Endodermal cell (in vitro differentiated cells): ENCODE data around the gene MYH6. TPM values are rescaled to one million over a fixed set of nuclear protein-coding genes. Genes with fewer than 3 reads are reported as not detected.

Experiments
- DNase-seq: peaks from one replicate; pipeline ENCODE4 v3.0.0-alpha.2; 2017
- H3K27ac ChIP-seq: 2 replicates; pipeline ENCODE4 v1.5.1; 2013; ENCODE audit warnings: mild to moderate bottlenecking, low read depth, low read length, moderate library complexity
- H3K27me3 ChIP-seq: 2 replicates; pipeline ENCODE4 v1.6.1; 2013; ENCODE audit warnings: mild to moderate bottlenecking, low read length, moderate library complexity; ENCODE audit not compliant: insufficient read depth, control insufficient read depth, poor library complexity, severe bottlenecking
- H3K36me3 ChIP-seq: 2 replicates; pipeline ENCODE4 v1.7.0; 2013; ENCODE audit warnings: mild to moderate bottlenecking, low read length, moderate library complexity; ENCODE audit not compliant: control insufficient read depth, insufficient read depth
- H3K4me1 ChIP-seq: one replicate; pipeline ENCODE4 v1.7.0; 2013; ENCODE audit warnings: low read length; ENCODE audit not compliant: control insufficient read depth, insufficient read depth
- H3K4me3 ChIP-seq: 2 replicates; pipeline ENCODE4 v1.5.1; 2013; ENCODE audit warnings: mild to moderate bottlenecking, low read length, moderate library complexity
- H3K9ac ChIP-seq: 2 replicates; pipeline ENCODE4 v1.6.1; 2013; ENCODE audit warnings: mild to moderate bottlenecking, low read length, moderate library complexity; ENCODE audit not compliant: poor library complexity, severe bottlenecking; ENCODE audit errors: extremely low read depth
- H3K9me3 ChIP-seq: 2 replicates; pipeline ENCODE4 v1.6.1; 2013; ENCODE audit warnings: mild to moderate bottlenecking, low read length, moderate library complexity; ENCODE audit not compliant: control insufficient read depth
- H3K27ac Mint-ChIP-seq: 2 replicates; pipeline ENCODE4 v1.8.0; 2020; ENCODE audit warnings: mixed read lengths
- H3K27me3 Mint-ChIP-seq: 2 replicates; pipeline ENCODE4 v1.8.0; 2021; ENCODE audit warnings: mild to moderate bottlenecking, mixed read lengths; ENCODE audit not compliant: insufficient read depth
- H3K36me3 Mint-ChIP-seq: 2 replicates; pipeline ENCODE4 v1.8.0; 2020; ENCODE audit warnings: low read depth, mixed read lengths
- H3K4me1 Mint-ChIP-seq: 2 replicates; pipeline ENCODE4 v1.8.0; 2020; ENCODE audit warnings: mixed read lengths
- H3K4me3 Mint-ChIP-seq: 2 replicates; pipeline ENCODE4 v1.8.0; 2020; ENCODE audit warnings: mild to moderate bottlenecking, moderate library complexity, mixed read lengths
- H3K9me3 Mint-ChIP-seq: 2 replicates; pipeline ENCODE4 v1.8.0; 2020; ENCODE audit warnings: mild to moderate bottlenecking, mixed read lengths
- WGBS, 2 experiments: methylation state at CpG; one replicate each; pipeline versions ENCODE4 v1.1.5 to v1.1.7; 2013; ENCODE audit warnings: missing lambda C conversion rate in 2 of 2, mixed read lengths in 1 of 2; ENCODE audit not compliant: insufficient coverage in 1 of 2, insufficient read length in 1 of 2; 5-methylcytosine and 5-hydroxymethylcytosine counted together
- total RNA-seq, 2 donors: library from RNA; stranded (reverse); fragmentation: NEBNext Ultra II Directional in 1 of 2; extraction: Animal tissue kit (Norgen Biotek cat#: 25700) in 1 of 2; gene quantifications; 2 replicates in 1 of 2; 3 replicates in 1 of 2; pipeline ENCODE4 v1.2.1, GENCODE V29; 2021
- TF ChIP-seq, protein P1 (sequence below): fragments of 200-600 bp; sonication (generic); conservative IDR thresholded peaks from 2 replicates; pipeline ENCODE4 v1.5.0; 2021; ENCODE audit warnings: antibody characterized with exemption, mild to moderate bottlenecking

MYH6 gene
- total RNA-seq, 2 donors from 2014 or later = not detected

DNA sequence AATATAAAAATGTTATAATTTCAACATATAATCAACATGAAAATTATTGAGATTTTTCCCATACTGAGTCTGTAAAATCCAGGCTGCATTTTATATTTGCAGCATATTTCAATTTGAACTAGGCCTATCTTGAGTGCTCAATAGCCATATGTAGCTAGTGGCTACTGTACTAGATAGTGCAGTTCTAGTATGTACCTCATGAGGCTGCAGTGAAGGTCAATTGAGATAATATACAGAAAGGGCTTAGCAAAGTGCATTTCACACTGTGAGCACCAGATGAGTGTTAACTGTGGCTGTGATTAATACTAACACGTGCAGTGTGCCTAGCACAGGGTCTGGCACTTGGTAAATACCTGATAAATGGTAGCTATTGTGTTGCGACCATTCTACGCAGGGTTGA, 50.0 kb downstream of the MYH6 start:
- Mint-ChIP-seq H3K4me3 (no peak overlapping the region), H3K27me3 (peaks cover 21% of the 10 kb centered on the region), H3K36me3 (peaks cover 33% of the 10 kb centered on the region), H3K27ac (peak overlapping the region; percentile 87), H3K4me1 (peaks cover 22% of the 10 kb centered on the region), H3K9me3 (no peaks in the 10 kb centered on the region)
- Histone ChIP-seq H3K27ac (peak overlapping the region; percentile 10), H3K9me3 (no peaks in the 10 kb centered on the region), H3K4me1 (peaks cover 5% of the 10 kb centered on the region), H3K4me3 (no peak overlapping the region), H3K9ac (no peak overlapping the region), H3K36me3 (peaks cover 49% of the 10 kb centered on the region), H3K27me3 (no peaks in the 10 kb centered on the region)
- TF ChIP-seq, protein P1, sequence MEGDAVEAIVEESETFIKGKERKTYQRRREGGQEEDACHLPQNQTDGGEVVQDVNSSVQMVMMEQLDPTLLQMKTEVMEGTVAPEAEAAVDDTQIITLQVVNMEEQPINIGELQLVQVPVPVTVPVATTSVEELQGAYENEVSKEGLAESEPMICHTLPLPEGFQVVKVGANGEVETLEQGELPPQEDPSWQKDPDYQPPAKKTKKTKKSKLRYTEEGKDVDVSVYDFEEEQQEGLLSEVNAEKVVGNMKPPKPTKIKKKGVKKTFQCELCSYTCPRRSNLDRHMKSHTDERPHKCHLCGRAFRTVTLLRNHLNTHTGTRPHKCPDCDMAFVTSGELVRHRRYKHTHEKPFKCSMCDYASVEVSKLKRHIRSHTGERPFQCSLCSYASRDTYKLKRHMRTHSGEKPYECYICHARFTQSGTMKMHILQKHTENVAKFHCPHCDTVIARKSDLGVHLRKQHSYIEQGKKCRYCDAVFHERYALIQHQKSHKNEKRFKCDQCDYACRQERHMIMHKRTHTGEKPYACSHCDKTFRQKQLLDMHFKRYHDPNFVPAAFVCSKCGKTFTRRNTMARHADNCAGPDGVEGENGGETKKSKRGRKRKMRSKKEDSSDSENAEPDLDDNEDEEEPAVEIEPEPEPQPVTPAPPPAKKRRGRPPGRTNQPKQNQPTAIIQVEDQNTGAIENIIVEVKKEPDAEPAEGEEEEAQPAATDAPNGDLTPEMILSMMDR = peak; percentile 50
- 86 to 100% methylated on average over 3 of the region's 3 CpGs for WGBS, 2 experiments
- DNase-seq = no peak

GRCh38 chr14:23357261-23357660, 50.8 kb downstream of the MYH6 start:
- Histone ChIP-seq H3K27ac (no peak overlapping the region), H3K9ac (no peak overlapping the region), H3K4me1 (peaks cover 5% of the 10 kb centered on the region), H3K36me3 (peaks cover 46% of the 10 kb centered on the region), H3K27me3 (no peaks in the 10 kb centered on the region), H3K4me3 (no peak overlapping the region), H3K9me3 (no peaks in the 10 kb centered on the region)
- 94 to 95% methylated on average over 7 to 8 of the region's 8 CpGs for WGBS, 2 experiments
- Mint-ChIP-seq H3K9me3 (no peaks in the 10 kb centered on the region), H3K36me3 (peaks cover 31% of the 10 kb centered on the region), H3K27me3 (peaks cover 22% of the 10 kb centered on the region), H3K4me1 (peaks cover 21% of the 10 kb centered on the region), H3K27ac (no peak overlapping the region), H3K4me3 (no peak overlapping the region)
- TF ChIP-seq, protein P1 = no peak
- DNase-seq = no peak

DNA sequence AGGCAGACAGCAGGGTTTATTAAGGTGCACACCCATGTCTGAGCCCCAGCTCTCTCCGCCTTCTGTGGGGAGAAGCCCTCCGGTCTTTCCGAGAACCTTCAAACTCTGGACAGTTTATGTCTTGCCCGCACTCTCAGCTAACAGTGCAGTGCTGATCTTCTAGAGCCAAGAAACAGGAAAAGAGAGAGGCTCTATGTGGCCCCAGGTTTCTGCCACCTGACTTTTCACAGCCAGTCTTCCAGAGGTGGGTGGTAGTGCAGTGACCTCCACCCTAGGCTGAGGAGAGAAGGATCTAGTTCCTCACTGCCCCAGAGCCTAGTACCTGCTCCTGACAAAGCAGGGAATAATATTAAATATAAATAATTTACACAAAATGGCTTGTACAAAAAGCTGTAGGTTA, 51.4 kb downstream of the MYH6 start:
- Histone ChIP-seq H3K9me3 (no peaks in the 10 kb centered on the region), H3K27ac (no peak overlapping the region), H3K4me3 (no peak overlapping the region), H3K9ac (no peak overlapping the region), H3K36me3 (peaks cover 40% of the 10 kb centered on the region), H3K4me1 (peaks cover 5% of the 10 kb centered on the region), H3K27me3 (no peaks in the 10 kb centered on the region)
- Mint-ChIP-seq H3K27ac (no peak overlapping the region), H3K27me3 (peaks cover 25% of the 10 kb centered on the region), H3K4me1 (peaks cover 17% of the 10 kb centered on the region), H3K9me3 (no peaks in the 10 kb centered on the region), H3K36me3 (peaks cover 27% of the 10 kb centered on the region), H3K4me3 (no peak overlapping the region)
- 93 to 100% methylated on average over 1 to 4 of the region's 4 CpGs for WGBS, 2 experiments
- DNase-seq = no peak
- TF ChIP-seq, protein P1 = no peak
